ENCODE measurements around the gene IL17B. TPM values are rescaled to one million over a fixed set of nuclear protein-coding genes. Genes with fewer than 3 reads are reported as not detected.

Gene IL17B
- total and polyA plus RNA-seq, 5 donors: 0.65 to 2.3 (median 1.2) TPM; not detected in 1

DNA sequence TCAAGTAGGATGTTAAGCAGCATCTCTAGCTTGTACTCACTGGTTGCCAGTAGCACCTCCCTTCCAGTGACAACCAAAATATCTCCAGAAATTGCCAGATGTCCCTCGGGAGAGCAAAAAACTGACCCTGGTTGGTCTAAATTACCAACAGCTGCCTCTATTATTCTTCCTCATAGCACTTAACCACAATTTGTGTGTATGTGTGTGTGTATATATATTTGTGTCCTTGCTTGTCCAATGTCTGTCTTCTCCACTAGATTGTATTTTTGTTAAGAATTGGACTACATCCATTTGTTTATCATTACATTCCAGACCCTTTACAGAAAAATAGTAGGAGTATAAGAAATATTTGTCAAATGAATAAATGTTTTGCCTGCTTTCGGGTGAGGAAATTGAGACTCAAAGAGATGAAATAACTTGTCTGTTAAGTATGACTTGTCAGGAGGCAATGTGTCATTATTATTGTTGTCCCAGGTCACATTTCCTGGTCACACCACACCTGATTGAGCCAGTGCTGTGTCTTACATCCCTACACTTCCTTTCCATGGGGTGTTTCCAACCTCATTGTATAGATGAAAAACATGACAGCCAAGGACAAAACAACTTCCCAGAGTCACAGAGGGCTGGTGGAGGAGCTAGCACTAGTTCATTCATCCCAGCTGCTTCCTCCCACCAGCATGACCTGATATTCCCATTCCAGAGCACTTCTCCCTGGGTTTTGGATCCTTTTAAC lies 45.2 kb downstream of the IL17B start:
- WGBS: 78% methylated on average over 2 of the region's 2 CpGs
- DNase-seq: no peak
- ATAC-seq: no peak
- Histone ChIP-seq H3K9me3 (ENCODE audit: control insufficient read depth, low read length) (no peaks in the 10 kb centered on the region), H3K27me3 (ENCODE audit: control insufficient read depth, insufficient read depth) (no peaks in the 10 kb centered on the region), H3K27ac (ENCODE audit: low read length) (no peak overlapping the region), H3K4me1 (ENCODE audit: control insufficient read depth, insufficient read depth, low read length) (no peaks in the 10 kb centered on the region), H3K4me3 (ENCODE audit: low read length) (no peak overlapping the region)
- intact Hi-C loops (cut with DNase I): no loop called here

GRCh38 chr5:149328177-149328576 lies 50.9 kb downstream of the IL17B start:
- Histone ChIP-seq H3K9me3 (ENCODE audit: control insufficient read depth, low read length) (no peaks in the 10 kb centered on the region), H3K4me1 (ENCODE audit: control insufficient read depth, insufficient read depth, low read length) (no peaks in the 10 kb centered on the region), H3K27me3 (ENCODE audit: control insufficient read depth, insufficient read depth) (no peaks in the 10 kb centered on the region), H3K4me3 (ENCODE audit: low read length) (no peak overlapping the region), H3K27ac (ENCODE audit: low read length) (no peak overlapping the region)
- DNase-seq: no peak
- 96% methylated on average over 5 of the region's 5 CpGs for WGBS
- intact Hi-C loops (cut with DNase I): no loop called here
- ATAC-seq: no peak

DNA sequence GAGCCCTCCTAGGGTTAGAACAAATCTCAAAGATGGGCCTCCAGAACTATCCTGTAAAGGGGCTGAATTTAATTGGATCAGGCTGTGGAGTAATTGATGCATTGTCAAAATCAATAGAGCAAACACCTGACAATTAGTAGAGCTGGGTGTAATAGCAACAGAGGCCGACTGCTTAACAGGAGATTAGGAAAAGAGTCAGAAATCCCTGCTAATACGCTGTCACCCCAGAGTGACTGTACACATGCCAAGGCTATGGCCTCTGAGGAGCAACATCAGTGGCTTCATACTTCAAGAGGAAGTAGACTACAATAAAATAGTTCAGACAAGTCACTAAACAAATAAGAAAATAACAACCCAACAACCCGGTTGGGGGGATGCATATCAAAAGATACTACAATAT lies 52.5 kb downstream of the IL17B start:
- no peaks in the 10 kb centered on the region for H3K4me1 ChIP-seq (ENCODE audit: control insufficient read depth, insufficient read depth, low read length)
- no peak for DNase-seq
- H3K27ac ChIP-seq (ENCODE audit: low read length): no peak overlapping the region
- 79% methylated on average over 3 of the region's 3 CpGs for WGBS
- H3K4me3 ChIP-seq (ENCODE audit: low read length): no peak overlapping the region
- no peaks in the 10 kb centered on the region for H3K27me3 ChIP-seq (ENCODE audit: control insufficient read depth, insufficient read depth)
- no peaks in the 10 kb centered on the region for H3K9me3 ChIP-seq (ENCODE audit: control insufficient read depth, low read length)
- no peak for ATAC-seq
- intact Hi-C loops (cut with DNase I): no loop called here

DNA sequence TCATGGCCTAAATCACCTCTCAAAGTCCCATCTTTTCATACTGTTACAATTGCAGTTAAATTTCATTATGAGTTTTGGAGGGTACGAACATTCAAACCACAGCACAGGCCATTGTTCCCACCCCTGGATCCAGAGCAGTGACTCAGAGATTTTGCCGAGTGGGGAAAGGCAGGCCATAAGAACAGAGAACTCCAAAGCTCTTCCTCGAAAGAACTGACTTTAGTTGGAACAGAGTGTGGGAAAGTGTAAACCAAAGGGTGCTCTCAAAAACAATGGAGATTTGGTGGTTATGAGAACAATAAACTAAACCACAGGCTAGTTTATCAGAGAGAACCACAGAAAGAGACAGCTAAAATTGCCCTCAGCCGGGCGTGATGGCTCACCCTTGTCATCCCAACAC lies 53.2 kb downstream of the IL17B start:
- Histone ChIP-seq H3K27me3 (ENCODE audit: control insufficient read depth, insufficient read depth) (no peaks in the 10 kb centered on the region), H3K27ac (ENCODE audit: low read length) (no peak overlapping the region), H3K9me3 (ENCODE audit: control insufficient read depth, low read length) (no peaks in the 10 kb centered on the region), H3K4me3 (ENCODE audit: low read length) (no peak overlapping the region), H3K4me1 (ENCODE audit: control insufficient read depth, insufficient read depth, low read length) (no peaks in the 10 kb centered on the region)
- DNase-seq: no peak
- WGBS: 91% methylated on average over 5 of the region's 5 CpGs
- no peak for ATAC-seq
- intact Hi-C loops (cut with DNase I): no loop called here

- Histone ChIP-seq H3K4me1 (ENCODE audit: control insufficient read depth, insufficient read depth, low read length) (peaks cover 5% of the 10 kb centered on the region), H3K27me3 (ENCODE audit: control insufficient read depth, insufficient read depth) (no peaks in the 10 kb centered on the region), H3K4me3 (ENCODE audit: low read length) (no peak overlapping the region), H3K27ac (ENCODE audit: low read length) (peak overlapping the region; percentile 23), H3K9me3 (ENCODE audit: control insufficient read depth, low read length) (no peaks in the 10 kb centered on the region)
- intact Hi-C loops (cut with DNase I): no loop called here
- ATAC-seq (no peak), DNase-seq (no peak)
Measured at GRCh38 chr5:149325166-149325735, 53.8 kb downstream of the IL17B start.

DNA sequence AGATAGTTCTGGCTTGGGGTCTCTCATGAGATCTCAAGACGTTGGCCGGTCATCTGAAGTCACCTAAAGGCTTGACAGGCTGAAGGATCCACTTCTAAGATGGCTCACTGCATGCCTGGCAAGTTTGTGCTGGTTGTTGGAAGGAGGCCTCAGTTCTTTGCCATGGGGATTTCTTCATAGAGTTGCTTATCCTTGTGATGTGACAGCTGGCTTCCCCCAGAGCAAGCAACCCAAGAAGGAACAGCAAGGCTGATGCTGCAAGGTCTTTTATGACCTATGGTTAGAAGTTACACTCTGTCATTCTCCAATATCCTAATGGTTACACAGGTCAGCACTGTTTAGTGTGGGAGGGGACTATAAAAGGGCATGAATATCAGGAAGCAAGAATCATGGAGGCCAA lies 54.5 kb downstream of the IL17B start:
- intact Hi-C loops (cut with DNase I): no loop called here
- no peak overlapping the region for H3K27ac ChIP-seq (ENCODE audit: low read length)
- no peak overlapping the region for H3K4me3 ChIP-seq (ENCODE audit: low read length)
- H3K4me1 ChIP-seq (ENCODE audit: control insufficient read depth, insufficient read depth, low read length): peaks cover 5% of the 10 kb centered on the region
- 81% methylated on average over 2 of the region's 2 CpGs for WGBS
- H3K9me3 ChIP-seq (ENCODE audit: control insufficient read depth, low read length): no peaks in the 10 kb centered on the region
- no peaks in the 10 kb centered on the region for H3K27me3 ChIP-seq (ENCODE audit: control insufficient read depth, insufficient read depth)
- DNase-seq (no peak), ATAC-seq (no peak)

Other genes starting within 250 kb of the IL17B start
- 100 to 1,000 TPM; 140 to 185 (median 161) TPM for gene ABLIM3, start 237.8 kb downstream of the IL17B start, total RNA-seq
- gene ABLIM3, start 237.8 kb downstream of the IL17B start, polyA plus RNA-seq: 81.3 TPM
- gene AFAP1L1, start 107.4 kb downstream of the IL17B start, total RNA-seq: 10 to 100 TPM; 36.9 to 59.7 (median 42.7) TPM
- 26.2 TPM for gene AFAP1L1, start 107.4 kb downstream of the IL17B start, polyA plus RNA-seq
- 10 to 100 TPM in 1 of 4 donors, 1 to 10 TPM in 3; 9.1 to 11.3 (median 9.4) TPM for gene GRPEL2, start 33.8 kb downstream of the IL17B start, total RNA-seq
- 4.8 TPM for gene GRPEL2, start 33.8 kb downstream of the IL17B start, polyA plus RNA-seq
- gene PCYOX1L, start 21.2 kb downstream of the IL17B start, total RNA-seq: 1 to 10 TPM; 4.7 to 7.0 (median 6.2) TPM
- 3.7 TPM for gene PCYOX1L, start 21.2 kb downstream of the IL17B start, polyA plus RNA-seq
- 100 to 1,000 TPM; 197 to 433 (median 236) TPM for gene CSNK1A1, start 172.1 kb upstream of the IL17B start, total RNA-seq
- 74.5 TPM for gene CSNK1A1, start 172.1 kb upstream of the IL17B start, polyA plus RNA-seq
- gene ARHGEF37, start 202.2 kb upstream of the IL17B start, total RNA-seq: 10 to 100 TPM; 20.6 to 25.7 (median 23.2) TPM
- gene ARHGEF37, start 202.2 kb upstream of the IL17B start, polyA plus RNA-seq: 10.4 TPM

All from right cardiac atrium (tissue), 5 donors.